Rectal smooth muscle tissue (tissue), 1 donor: Measurements from ENCODE around the gene IPPK.

Experiments
- H3K27ac ChIP-seq: one replicate; pipeline ENCODE4 v1.7.0; 2013; ENCODE audit warnings: low read depth, low read length, inconsistent platforms
- H3K27me3 ChIP-seq: one replicate; pipeline ENCODE4 v1.7.0; 2013; ENCODE audit warnings: low read length; ENCODE audit not compliant: control insufficient read depth, insufficient read depth
- H3K36me3 ChIP-seq: one replicate; pipeline ENCODE4 v1.7.0; 2013; ENCODE audit warnings: low read length; ENCODE audit not compliant: control insufficient read depth, insufficient read depth
- H3K4me1 ChIP-seq: one replicate; pipeline ENCODE4 v1.7.0; 2013; ENCODE audit warnings: low read length; ENCODE audit not compliant: control insufficient read depth, insufficient read depth
- H3K4me3 ChIP-seq: one replicate; pipeline ENCODE4 v1.7.0; 2013; ENCODE audit warnings: low read length
- H3K9ac ChIP-seq: one replicate; pipeline ENCODE4 v1.7.0; 2013; ENCODE audit warnings: low read length

Gene IPPK

GRCh38 chr9:92639791-92640271 lies 30.1 kb downstream of the IPPK start:
- Histone ChIP-seq H3K27ac (no peak overlapping the region), H3K9ac (no peak overlapping the region), H3K4me3 (no peak overlapping the region), H3K36me3 (peaks cover 17% of the 10 kb centered on the region), H3K4me1 (peaks cover 1% of the 10 kb centered on the region), H3K27me3 (no peaks in the 10 kb centered on the region)

- H3K9ac ChIP-seq = no peak overlapping the region
- H3K27me3 ChIP-seq = no peaks in the 10 kb centered on the region
- no peak overlapping the region for H3K4me3 ChIP-seq
- H3K4me1 ChIP-seq = peaks cover 7% of the 10 kb centered on the region
- H3K27ac ChIP-seq = no peak overlapping the region
- peaks cover 17% of the 10 kb centered on the region for H3K36me3 ChIP-seq
Measured at GRCh38 chr9:92639124-92639523, 30.8 kb downstream of the IPPK start.

- Histone ChIP-seq H3K4me1 (peaks cover 8% of the 10 kb centered on the region), H3K27ac (no peak overlapping the region), H3K4me3 (no peak overlapping the region), H3K36me3 (peaks cover 14% of the 10 kb centered on the region), H3K27me3 (no peaks in the 10 kb centered on the region), H3K9ac (no peak overlapping the region)
Measured at GRCh38 chr9:92638621-92639101, 31.3 kb downstream of the IPPK start.

DNA sequence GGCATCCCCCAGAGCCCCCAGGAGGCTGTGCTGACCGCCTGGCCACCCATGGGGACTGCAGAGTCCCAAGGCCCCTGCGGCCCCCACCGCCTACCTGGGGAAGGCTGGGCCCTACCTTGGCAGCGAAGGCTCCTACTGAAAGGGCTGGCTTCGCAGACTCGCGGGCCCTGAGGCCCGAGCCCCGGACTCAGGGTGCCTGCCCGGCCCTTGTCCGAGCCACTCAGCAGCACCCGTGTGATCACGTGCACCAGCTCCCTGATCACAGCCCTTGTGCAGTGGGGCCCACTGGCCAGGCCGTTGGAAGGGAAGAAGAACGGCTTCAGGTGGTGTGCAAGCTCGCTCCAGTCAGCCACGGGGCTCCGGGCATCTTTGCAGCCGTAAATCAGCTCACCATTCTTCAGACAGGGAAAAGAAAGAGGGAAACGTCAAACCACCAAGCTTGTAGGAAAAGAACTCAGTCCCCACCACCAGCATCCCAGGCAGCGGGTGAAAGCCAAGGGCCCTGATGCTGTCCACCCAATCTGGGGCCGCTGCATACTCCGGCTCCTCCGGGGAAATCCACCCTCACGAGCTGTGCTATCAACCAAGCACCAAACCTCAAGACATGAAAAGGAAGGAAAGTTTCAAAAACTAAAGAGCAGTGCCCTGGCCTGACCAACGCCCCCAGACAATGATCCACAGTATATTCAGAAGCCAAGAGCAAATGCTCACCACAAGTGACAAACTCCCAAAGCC lies 31.9 kb downstream of the IPPK start:
- Histone ChIP-seq H3K4me3 (no peak overlapping the region), H3K27ac (no peak overlapping the region), H3K27me3 (no peaks in the 10 kb centered on the region), H3K36me3 (peaks cover 12% of the 10 kb centered on the region), H3K4me1 (peaks cover 8% of the 10 kb centered on the region), H3K9ac (no peak overlapping the region)

- Histone ChIP-seq H3K4me1 (peaks cover 8% of the 10 kb centered on the region), H3K27ac (no peak overlapping the region), H3K36me3 (peaks cover 9% of the 10 kb centered on the region)
Measured at GRCh38 chr9:92637326-92637725, 32.6 kb downstream of the IPPK start.

DNA sequence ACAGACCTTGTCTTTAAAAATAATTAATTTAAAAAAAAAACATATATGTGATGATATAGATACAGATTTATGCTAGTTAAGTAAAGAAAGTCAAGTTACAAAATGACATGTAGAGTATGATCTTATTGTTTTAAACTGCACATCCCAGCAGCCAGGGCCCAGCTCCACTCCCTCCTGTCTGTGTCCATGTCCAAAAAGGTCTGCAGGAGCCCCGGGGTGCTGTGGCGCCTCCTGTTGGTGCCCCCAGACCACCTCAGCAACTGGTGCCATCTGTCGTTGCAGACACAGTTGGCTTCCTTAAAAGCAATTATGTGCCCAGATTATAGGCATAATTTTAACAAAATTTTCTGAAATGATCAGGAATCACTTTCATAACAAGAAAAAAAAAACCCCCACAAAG lies 33.3 kb downstream of the IPPK start:
- H3K27ac ChIP-seq = no peak overlapping the region
- no peak overlapping the region for H3K4me3 ChIP-seq
- no peak overlapping the region for H3K9ac ChIP-seq
- H3K36me3 ChIP-seq = peaks cover 8% of the 10 kb centered on the region
- peaks cover 8% of the 10 kb centered on the region for H3K4me1 ChIP-seq
- H3K27me3 ChIP-seq = no peaks in the 10 kb centered on the region

More at GRCh38 chr9:92637326-92637725, 32.6 kb downstream of the IPPK start:
- H3K27me3 ChIP-seq = no peaks in the 10 kb centered on the region
- H3K9ac ChIP-seq = no peak overlapping the region
- H3K4me3 ChIP-seq = no peak overlapping the region

DNA sequence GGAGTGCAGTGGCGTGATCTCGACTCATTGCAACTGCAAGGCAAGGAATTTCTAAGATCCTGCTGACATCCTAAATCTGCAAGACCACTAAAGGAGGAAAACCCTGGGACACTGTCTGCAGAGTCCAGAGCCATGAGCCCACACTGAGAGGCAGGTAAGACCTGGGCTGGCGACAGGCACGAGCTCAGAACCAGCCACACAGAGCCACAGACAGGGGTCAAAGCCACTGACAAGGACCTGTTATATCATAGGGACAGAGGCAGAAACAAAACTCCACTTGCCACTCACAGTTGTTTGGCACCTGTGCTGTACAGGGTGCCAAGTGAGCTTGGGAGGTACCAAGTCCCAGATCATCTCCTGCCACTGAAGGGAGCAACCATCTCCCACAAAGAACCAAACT lies 34.2 kb downstream of the IPPK start:
- Histone ChIP-seq H3K27ac (no peak overlapping the region), H3K9ac (no peak overlapping the region), H3K27me3 (no peaks in the 10 kb centered on the region), H3K4me3 (no peak overlapping the region), H3K36me3 (peaks cover 8% of the 10 kb centered on the region), H3K4me1 (peaks cover 8% of the 10 kb centered on the region)

DNA sequence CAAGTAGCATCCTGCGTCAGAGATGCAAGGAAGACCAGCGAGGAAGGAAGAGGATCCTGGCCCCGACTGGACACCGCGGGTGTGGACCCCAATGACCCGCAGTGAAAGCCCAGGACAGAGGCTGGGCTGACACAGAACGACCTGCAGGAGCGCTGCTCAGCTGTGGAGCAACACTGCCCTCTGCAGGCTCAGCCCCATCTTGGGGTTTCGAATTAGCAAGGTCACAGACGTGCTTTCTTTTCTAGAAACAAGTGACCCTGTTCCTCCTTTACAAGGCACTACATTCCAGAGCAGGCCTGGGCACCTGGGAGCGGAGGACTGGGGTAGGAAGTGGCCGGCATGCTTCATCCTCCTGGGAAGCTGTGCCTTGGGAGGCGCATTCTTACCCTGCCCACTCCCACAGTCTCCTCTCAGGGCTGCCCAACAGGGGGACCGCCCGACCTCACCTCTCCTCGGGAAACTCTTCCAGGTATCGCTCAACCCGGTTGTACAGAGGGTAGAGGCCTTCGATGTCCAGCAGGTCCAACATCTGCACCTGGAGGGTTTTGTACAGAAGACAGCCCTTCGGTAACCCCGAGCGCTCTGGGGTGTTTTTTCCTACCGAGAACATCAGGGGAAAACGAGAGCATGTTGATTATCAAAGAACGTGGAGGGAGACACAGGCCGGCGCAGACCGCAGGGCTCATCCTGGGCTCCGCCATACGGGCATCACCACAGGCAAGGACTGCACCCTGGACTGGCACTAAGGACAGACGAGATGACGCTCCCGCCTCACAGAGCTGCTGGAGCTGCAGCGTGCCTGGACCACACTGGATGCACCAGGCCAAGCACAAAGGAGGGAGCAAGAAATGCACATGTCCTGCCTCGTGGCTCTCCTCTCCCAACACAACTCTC lies 35.0 kb downstream of the IPPK start:
- no peak overlapping the region for H3K4me3 ChIP-seq
- H3K27me3 ChIP-seq = no peaks in the 10 kb centered on the region
- H3K36me3 ChIP-seq = peaks cover 8% of the 10 kb centered on the region
- H3K9ac ChIP-seq = no peak overlapping the region
- no peak overlapping the region for H3K27ac ChIP-seq
- peaks cover 8% of the 10 kb centered on the region for H3K4me1 ChIP-seq

GRCh38 chr9:92633614-92634278 lies 36.2 kb downstream of the IPPK start:
- H3K4me1 ChIP-seq = peaks cover 8% of the 10 kb centered on the region
- no peaks in the 10 kb centered on the region for H3K27me3 ChIP-seq
- H3K4me3 ChIP-seq = no peak overlapping the region
- H3K9ac ChIP-seq = no peak overlapping the region
- no peak overlapping the region for H3K27ac ChIP-seq
- H3K36me3 ChIP-seq = peaks cover 8% of the 10 kb centered on the region

DNA sequence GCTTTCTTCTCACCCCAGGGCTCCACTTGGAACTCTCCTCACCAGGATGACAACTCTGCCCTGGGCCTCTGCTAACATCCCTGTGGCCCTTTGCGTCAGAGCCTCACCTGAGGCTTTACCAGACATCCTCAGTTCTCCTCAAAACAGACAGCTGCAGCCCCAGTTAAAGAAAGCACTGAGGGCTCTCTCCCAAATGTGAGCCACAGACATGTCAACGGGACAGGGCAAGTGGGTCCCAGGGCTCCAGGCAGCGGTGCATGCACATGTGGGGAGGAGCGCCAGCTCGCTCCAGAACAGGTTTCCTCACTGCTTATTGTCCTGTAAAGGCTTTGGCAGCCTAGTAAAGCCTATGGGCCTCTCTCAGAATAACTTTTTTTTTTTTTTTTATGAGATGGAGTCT lies 37.3 kb downstream of the IPPK start:
- no peaks in the 10 kb centered on the region for H3K27me3 ChIP-seq
- no peak overlapping the region for H3K27ac ChIP-seq
- peaks cover 5% of the 10 kb centered on the region for H3K36me3 ChIP-seq
- no peak overlapping the region for H3K9ac ChIP-seq
- no peak overlapping the region for H3K4me3 ChIP-seq
- peaks cover 8% of the 10 kb centered on the region for H3K4me1 ChIP-seq

DNA sequence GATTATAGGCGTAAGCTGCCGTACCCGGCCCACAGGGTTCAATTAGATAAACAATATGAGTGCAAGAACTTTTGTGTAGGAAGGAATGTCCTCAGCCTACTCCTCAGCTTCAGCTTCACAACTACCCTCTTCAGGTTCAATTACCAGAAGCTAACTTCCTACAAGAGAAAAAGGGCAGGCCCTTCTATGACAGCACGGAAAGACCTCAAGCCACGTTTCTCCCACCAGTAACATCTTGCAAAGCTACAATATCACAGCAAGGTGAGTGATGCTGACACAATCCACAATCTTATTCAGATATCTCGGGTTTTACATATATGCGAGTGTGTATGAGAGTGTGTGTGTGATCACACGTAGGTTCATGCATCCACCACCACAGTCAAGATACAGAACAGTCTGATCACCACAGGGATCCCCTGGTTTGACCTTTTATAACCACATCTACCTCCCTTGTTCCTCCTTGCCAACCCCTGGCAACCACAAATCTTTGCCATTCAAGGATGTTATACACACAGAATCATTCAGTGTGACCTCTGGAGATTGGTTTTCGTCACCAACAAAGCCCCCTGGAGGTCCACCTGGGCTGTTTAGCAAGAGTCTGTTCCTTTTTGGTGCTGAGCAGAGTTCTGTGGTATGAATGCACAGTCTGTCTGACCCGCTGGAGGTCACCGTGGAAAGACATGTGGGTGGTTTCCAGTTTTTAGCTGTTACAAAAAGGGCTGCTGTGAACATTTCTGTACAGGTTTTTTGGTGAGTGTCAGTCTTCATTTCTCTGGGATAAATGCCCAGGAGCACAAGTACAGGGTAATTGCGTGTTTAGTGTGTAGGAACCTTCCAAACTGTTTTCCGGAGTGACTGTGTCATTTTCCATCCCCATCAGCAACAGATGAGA lies 38.2 kb downstream of the IPPK start:
- no peak overlapping the region for H3K9ac ChIP-seq
- no peak overlapping the region for H3K4me3 ChIP-seq
- no peak overlapping the region for H3K27ac ChIP-seq
- no peaks in the 10 kb centered on the region for H3K27me3 ChIP-seq
- H3K4me1 ChIP-seq = peaks cover 8% of the 10 kb centered on the region
- H3K36me3 ChIP-seq = peaks cover 5% of the 10 kb centered on the region
